RCC 7860 (cell line): ENCODE data around the gene NIN.

Experiments used
- DNase-seq: peaks from one replicate; pipeline ENCODE4 v3.0.0-alpha.2; 2015; ENCODE audit warnings: low spot score
- FAIRE-seq: peaks from 2 replicates; lab custom pipeline; 2012; peaks lifted over from hg19 to GRCh38; lab: Jason Lieb, UNC

The NIN gene

GRCh38 chr14:50762931-50763300, 68.0 kb downstream of the NIN start:
- DNase-seq (no peak), FAIRE-seq (no peak)

DNA sequence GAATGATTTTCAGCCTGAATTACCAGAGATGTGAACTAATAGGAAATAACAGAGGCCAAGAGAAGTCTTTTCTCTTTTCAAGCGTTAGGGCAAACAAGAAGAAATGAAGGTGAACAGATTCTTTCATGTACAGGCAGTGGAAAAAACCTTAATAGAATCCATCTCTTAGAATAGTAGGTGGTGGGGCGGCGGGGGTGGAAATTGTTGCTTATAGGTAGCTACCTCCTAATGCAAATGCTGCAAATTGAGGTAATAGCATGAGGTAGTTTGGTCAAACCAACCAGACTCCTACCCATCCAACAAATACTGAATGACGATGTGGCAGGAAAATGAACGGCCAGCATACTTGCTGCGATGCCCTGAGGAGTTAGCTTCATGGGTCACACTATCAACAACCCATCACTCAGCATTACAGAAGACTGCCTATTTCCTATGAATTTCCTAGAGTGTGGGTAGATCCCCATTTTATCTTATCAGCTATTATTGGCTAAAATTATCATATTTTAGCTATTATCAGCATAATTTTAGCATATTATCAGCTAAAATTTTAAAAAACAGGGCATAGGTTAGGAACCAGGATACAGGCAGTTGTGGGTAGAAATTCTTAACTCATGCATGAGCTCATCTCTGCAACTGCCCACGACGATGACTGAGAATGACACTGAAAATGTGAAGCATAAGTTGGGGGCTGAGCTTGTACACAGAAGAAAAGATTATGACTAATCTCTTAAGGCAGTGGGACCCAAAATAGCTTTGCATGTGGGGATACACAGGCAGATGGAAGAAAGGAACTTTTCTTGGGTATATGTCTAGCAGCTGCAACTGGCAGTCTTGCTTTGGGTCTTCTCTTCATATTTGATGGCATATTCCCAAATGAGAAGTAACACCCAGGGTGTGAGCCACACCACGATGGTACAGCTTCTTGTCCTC, 68.7 kb downstream of the NIN start:
- no peak for FAIRE-seq

DNA sequence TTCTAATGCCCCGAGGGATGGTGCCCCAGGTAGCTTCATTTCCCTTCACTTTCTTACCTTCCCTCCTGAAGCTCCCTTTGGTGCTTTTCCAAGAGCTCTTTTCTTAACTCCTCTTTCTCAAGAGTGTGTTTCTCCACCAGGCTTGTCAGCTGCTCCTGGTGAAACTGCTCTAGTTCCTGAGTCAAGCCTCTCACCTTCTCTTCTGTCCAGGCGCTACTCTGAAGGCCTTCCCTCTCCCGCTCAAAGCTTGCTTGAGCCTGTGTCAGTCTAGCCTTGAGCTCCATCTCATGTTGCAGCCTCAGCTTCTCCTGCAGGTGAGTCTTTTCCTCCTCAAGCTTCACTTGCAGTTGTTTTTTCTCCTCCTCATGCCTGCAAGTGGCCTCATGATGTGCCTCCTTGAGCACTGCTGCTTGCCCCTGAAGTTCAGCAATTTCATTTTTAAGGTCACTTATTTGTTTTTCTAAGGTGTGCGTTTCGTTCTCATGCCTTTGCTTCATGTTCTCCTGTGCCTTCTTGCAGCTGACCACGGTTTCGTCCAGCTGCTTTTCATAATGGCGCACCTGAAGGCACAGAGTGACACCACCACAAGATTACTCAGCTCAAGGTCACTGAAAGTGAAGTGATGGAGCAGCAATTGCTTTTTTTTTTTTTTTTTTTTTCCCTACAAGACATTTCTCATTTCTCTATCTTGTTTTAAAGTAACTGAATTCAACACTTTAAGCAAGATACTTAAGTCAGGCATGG, 71.0 kb downstream of the NIN start:
- DNase-seq (no peak), FAIRE-seq (no peak)

More for the DNA sequence above, 68.7 kb downstream of the NIN start:
- peak; percentile 47 for DNase-seq

- no peak for FAIRE-seq
- DNase-seq: no peak
These were observed 72.0 kb downstream of the NIN start for GRCh38 chr14:50758945-50759344.

- FAIRE-seq (no peak), DNase-seq (no peak)
These were observed 72.7 kb downstream of the NIN start for GRCh38 chr14:50758305-50758704.

- no peak for FAIRE-seq
- DNase-seq: no peak
These were observed 73.3 kb downstream of the NIN start for GRCh38 chr14:50757702-50758101.

GRCh38 chr14:50756300-50756699, 74.7 kb downstream of the NIN start:
- FAIRE-seq: no peak
- DNase-seq: no peak

DNA sequence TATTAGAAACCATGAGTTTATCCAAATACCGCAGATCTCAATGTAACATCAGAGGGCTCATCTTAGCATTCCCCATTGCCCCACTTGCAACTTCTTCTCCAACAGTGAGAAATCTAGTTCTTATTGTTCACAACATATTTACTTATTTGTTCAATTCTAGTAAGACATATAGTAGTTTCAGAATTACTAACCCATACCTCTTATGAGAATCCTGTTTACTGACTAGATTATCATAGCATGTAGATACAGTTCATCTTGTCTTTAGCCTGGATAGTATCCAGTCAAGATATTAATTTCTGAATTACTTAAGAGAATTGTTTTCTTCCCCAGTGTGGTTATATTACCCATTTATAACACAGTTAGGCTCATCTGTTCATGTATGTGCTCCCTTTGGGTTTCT, 80.6 kb downstream of the NIN start:
- FAIRE-seq: no peak

GRCh38 chr14:50745401-50746058, 85.4 kb downstream of the NIN start:
- no peak for FAIRE-seq
- no peak for DNase-seq

More for the DNA sequence above, 80.6 kb downstream of the NIN start:
- DNase-seq: no peak

GRCh38 chr14:50744231-50744630, 86.7 kb downstream of the NIN start:
- DNase-seq: no peak
- FAIRE-seq: no peak

GRCh38 chr14:50741567-50741966, 89.4 kb downstream of the NIN start:
- DNase-seq: no peak
- FAIRE-seq: no peak

GRCh38 chr14:50740856-50741255, 90.1 kb downstream of the NIN start:
- no peak for FAIRE-seq
- no peak for DNase-seq

DNA sequence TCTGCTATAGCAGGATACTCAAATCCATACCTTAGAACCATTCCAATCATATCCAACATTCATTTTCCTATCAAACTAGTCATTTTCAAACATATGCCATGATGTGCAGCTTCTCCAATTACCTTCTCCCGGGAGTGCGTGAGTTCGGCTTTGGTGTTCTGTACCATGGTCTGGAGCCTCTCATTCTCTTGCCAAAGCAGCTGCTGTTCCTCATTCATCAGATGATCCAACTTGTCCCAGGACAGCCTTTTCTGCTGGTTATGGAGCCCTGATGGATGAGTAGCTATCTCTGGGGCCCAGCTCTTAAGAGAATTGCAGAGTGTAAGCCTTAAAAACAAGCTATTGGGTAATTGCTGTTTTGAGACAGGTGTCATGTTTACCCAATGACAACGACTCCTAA, 91.8 kb downstream of the NIN start:
- DNase-seq: no peak

GRCh38 chr14:50736932-50737419, 94.0 kb downstream of the NIN start:
- DNase-seq (no peak), FAIRE-seq (no peak)

More for the DNA sequence above, 91.8 kb downstream of the NIN start:
- FAIRE-seq: no peak

DNA sequence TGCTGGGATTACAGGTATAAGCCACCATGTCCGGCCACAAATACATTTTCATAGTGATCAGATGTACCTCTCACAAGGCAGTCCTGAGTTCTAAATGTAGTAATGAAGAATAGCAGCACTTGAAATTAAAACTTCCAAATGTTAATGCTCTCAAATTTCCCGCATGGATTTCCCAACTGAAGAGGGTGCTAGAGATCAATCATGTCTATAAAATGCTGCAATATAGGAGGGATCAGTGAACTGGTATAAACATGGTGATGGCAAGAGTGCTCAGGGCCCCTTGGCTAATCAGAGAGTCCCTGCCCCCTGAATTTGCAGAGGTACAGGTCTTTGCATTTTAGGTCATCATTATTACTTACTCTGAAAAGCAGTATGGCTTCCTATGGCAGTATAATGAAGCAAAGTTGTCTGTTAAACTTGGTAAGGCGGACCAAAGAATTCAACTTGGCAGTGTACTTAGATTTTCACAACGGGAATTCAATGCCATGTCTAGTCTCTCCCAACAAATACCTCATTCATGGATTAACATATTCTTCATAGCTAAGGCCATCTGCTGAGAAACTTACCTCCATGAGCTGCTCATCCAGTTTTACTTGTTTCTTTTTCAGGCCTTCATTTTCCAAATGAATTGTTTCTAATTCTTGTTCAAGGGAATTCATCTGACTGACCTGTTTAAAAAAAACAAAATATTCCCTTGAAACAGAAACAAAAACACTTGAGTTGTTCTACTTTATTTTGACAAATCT, 95.8 kb downstream of the NIN start:
- DNase-seq (no peak), FAIRE-seq (no peak)

- FAIRE-seq: no peak
These were observed 97.5 kb downstream of the NIN start for GRCh38 chr14:50733494-50733893.

DNA sequence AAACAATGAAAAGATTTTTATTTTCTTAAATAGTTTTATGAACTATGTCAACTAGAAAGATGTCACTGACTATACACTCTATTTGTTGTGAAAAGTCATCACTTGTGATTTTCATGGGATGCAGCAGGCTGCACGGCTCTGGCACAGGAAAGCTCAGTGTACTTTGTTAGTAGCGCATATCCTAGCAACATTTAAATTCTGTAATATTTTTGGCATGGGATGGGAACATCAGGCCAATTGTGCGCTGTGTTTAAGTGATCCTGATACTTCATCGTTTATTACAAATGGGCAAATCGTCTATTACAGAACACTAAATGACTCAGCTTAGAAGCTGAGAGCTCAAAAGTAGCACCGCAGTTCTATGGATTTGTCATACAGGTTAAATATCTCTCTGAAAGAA, 102.1 kb downstream of the NIN start:
- FAIRE-seq: no peak
- DNase-seq: no peak

More at GRCh38 chr14:50733494-50733893, 97.5 kb downstream of the NIN start:
- no peak for DNase-seq

GRCh38 chr14:50726372-50727107, 104.4 kb downstream of the NIN start:
- FAIRE-seq (no peak), DNase-seq (no peak)

DNA sequence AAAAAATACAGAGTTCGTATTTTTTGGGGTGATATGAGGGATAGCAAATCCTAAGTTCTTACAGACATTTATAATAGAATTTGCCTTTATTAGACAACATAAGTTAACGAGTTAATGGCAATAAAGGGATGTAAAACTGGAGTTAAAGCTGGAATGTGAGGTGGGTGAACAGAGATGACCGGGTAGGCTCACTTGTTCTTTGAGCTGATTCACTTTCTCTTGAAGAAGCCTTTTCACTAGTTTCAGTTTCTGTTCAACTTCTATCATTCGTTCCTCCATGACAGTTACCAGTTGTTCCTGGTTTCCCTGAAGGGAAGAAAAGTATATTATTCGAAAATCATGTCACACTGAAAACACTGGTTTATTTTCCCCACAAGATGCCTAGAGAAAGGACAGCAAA, 105.2 kb downstream of the NIN start:
- no peak for DNase-seq
- FAIRE-seq: no peak
